Neuronal stem cell (in vitro differentiated cells): ENCODE measurements around the gene SLC8B1.

Experiments used
- DNase-seq: peaks from one replicate; pipeline ENCODE4 v3.0.0-alpha.2; 2013; ENCODE audit warnings: low spot score
- H2AFZ ChIP-seq: one replicate; pipeline ENCODE4 v1.6.1; 2013; ENCODE audit warnings: mild to moderate bottlenecking, low read length, inconsistent platforms
- H2AK5ac ChIP-seq: 2 replicates; pipeline ENCODE4 v1.6.1; 2013; ENCODE audit warnings: low read depth, mild to moderate bottlenecking, inconsistent platforms, low read length, moderate library complexity, mixed read lengths
- H2BK120ac ChIP-seq: 2 replicates; pipeline ENCODE4 v1.6.1; 2013; ENCODE audit warnings: low read depth, mild to moderate bottlenecking, inconsistent platforms, low read length, moderate library complexity, mixed read lengths
- H2BK12ac ChIP-seq: one replicate; pipeline ENCODE4 v1.6.1; 2013; ENCODE audit warnings: low read length, inconsistent platforms
- H2BK15ac ChIP-seq: 2 replicates; pipeline ENCODE4 v1.6.1; 2013; ENCODE audit warnings: mild to moderate bottlenecking, low read length, inconsistent platforms, mixed read lengths
- H2BK5ac ChIP-seq: one replicate; pipeline ENCODE4 v1.6.1; 2013; ENCODE audit warnings: inconsistent platforms, mild to moderate bottlenecking, low read length, moderate library complexity
- H3K14ac ChIP-seq: one replicate; pipeline ENCODE4 v1.6.1; 2013; ENCODE audit warnings: low read length, inconsistent platforms
- H3K18ac ChIP-seq: 2 replicates; pipeline ENCODE4 v1.6.1; 2013; ENCODE audit warnings: low read length, inconsistent platforms
- H3K23ac ChIP-seq: 2 replicates; pipeline ENCODE4 v1.6.1; 2013; ENCODE audit warnings: low read depth, mild to moderate bottlenecking, mixed read lengths, low read length, inconsistent platforms; ENCODE audit not compliant: poor library complexity
- H3K27ac ChIP-seq: replicated peaks from 3 replicates; pipeline ENCODE4 v1.5.1; 2013; ENCODE audit warnings: low read length, inconsistent platforms
- H3K27me3 ChIP-seq, 3 experiments: 2 replicates each; pipeline ENCODE4 v1.6.1; 2013; ENCODE audit warnings: low read length in 3 of 3, mild to moderate bottlenecking in 2 of 3, inconsistent platforms in 1 of 3, low read depth in 1 of 3, mixed read lengths in 1 of 3, moderate library complexity in 1 of 3; ENCODE audit not compliant: control insufficient read depth in 3 of 3, insufficient read depth in 3 of 3
- H3K36me3 ChIP-seq, 2 donors: replicated peaks in 1 of 2; 2 replicates each; pipeline ENCODE4 v1.6.1; 2013; ENCODE audit warnings: low read length in 2 of 2; ENCODE audit not compliant: control insufficient read depth in 2 of 2, insufficient read depth in 2 of 2
- H3K4ac ChIP-seq: 2 replicates; pipeline ENCODE4 v1.6.1; 2013; ENCODE audit warnings: inconsistent platforms, mild to moderate bottlenecking, low read length, moderate library complexity
- H3K4me1 ChIP-seq, 2 donors: 1 replicate in 1 of 2; 2 replicates in 1 of 2; pipeline ENCODE4 v1.6.1; 2013; ENCODE audit warnings: low read length in 2 of 2, low read depth in 1 of 2; ENCODE audit not compliant: control insufficient read depth in 2 of 2, insufficient read depth in 1 of 2
- H3K4me2 ChIP-seq: one replicate; pipeline ENCODE4 v1.6.1; 2013; ENCODE audit warnings: mild to moderate bottlenecking, low read length, inconsistent platforms; ENCODE audit not compliant: insufficient read depth, poor library complexity, severe bottlenecking
- H3K4me3 ChIP-seq, 2 donors: 2 replicates each; pipeline ENCODE4 v1.5.1; 2013; ENCODE audit warnings: low read length in 2 of 2, mild to moderate bottlenecking in 2 of 2, inconsistent platforms in 1 of 2, moderate library complexity in 1 of 2
- H3K79me1 ChIP-seq: one replicate; pipeline ENCODE4 v1.6.1; 2013; ENCODE audit warnings: low read depth, mild to moderate bottlenecking, inconsistent platforms, low read length, moderate library complexity
- H3K9ac ChIP-seq: one replicate; pipeline ENCODE4 v1.6.1; 2013; ENCODE audit warnings: mild to moderate bottlenecking, low read depth, low read length, inconsistent platforms; ENCODE audit not compliant: poor library complexity
- H3K9me3 ChIP-seq, 2 donors: replicated peaks in 1 of 2; 2 replicates each; pipeline versions ENCODE3 to v1.6.1; 2013; ENCODE audit warnings: low read length in 2 of 2, mild to moderate bottlenecking in 2 of 2, inconsistent platforms in 1 of 2, low read depth in 1 of 2, mixed read lengths in 1 of 2, moderate library complexity in 1 of 2; ENCODE audit not compliant: control insufficient read depth in 2 of 2, insufficient read depth in 1 of 2
- H4K8ac ChIP-seq: one replicate; pipeline ENCODE4 v1.6.1; 2013; ENCODE audit warnings: low read depth, mild to moderate bottlenecking, inconsistent platforms, low read length, moderate library complexity
- H4K91ac ChIP-seq: one replicate; pipeline ENCODE4 v1.6.1; 2013; ENCODE audit warnings: low read length, low read depth, mild to moderate bottlenecking, inconsistent platforms; ENCODE audit not compliant: poor library complexity
- WGBS, 2 donors: extraction: QIAGEN DNeasy Blood & Tissue Kit; methylation state at CpG; one replicate each; pipeline ENCODE4 v1.1.7; 2013; ENCODE audit warnings: missing lambda C conversion rate in 2 of 2, mixed read lengths in 1 of 2; ENCODE audit not compliant: insufficient read length in 2 of 2, insufficient replicate concordance in 1 of 2; ENCODE audit errors: extremely low coverage in 2 of 2; 5-methylcytosine and 5-hydroxymethylcytosine counted together

Gene SLC8B1

DNA sequence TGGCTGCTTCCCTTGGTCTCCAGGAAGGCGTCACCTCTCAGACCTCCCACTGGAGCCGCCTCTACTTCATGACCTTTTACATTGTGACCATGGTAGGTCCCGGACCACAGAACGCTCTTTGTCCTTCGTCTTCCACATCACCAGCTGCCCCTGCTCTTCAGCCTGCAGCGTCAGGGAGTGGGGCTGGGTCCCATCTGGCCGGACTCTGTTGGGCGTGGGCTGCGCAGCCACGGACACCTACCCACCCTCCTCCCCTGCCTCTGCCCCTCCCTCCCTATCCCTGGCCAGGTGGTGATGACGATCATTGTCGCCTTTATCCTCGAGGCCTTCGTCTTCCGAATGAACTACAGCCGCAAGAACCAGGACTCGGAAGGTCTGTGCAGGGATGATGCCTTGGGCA lies 43.3 kb downstream of the SLC8B1 start:
- no peaks in the 10 kb centered on the region for H3K79me1 ChIP-seq
- no peak overlapping the region for H2AK5ac ChIP-seq
- H2AFZ ChIP-seq = no peak overlapping the region
- no peak overlapping the region for H3K4ac ChIP-seq
- no peak overlapping the region for H3K27ac ChIP-seq
- no peak overlapping the region for H2BK120ac ChIP-seq
- H2BK5ac ChIP-seq = no peak overlapping the region
- no peak overlapping the region for H3K18ac ChIP-seq
- no CpG with 5 or more reads among the region's 17 CpGs for WGBS, 2 donors
- no peak overlapping the region for H3K9ac ChIP-seq
- no peak overlapping the region for H3K4me2 ChIP-seq
- H3K36me3 ChIP-seq = peaks cover 0 to 2% of the 10 kb centered on the region in 2 donors
- H4K91ac ChIP-seq = no peak overlapping the region
- H3K14ac ChIP-seq = no peak overlapping the region
- H3K27me3 ChIP-seq = no peaks in the 10 kb centered on the region
- H3K4me3 ChIP-seq = no peak overlapping the region
- H2BK12ac ChIP-seq = no peak overlapping the region
- peak overlapping the region; percentile 75 for H3K23ac ChIP-seq
- peaks cover 0 to under 1% of the 10 kb centered on the region in 2 donors for H3K4me1 ChIP-seq
- no peak overlapping the region for H2BK15ac ChIP-seq
- H4K8ac ChIP-seq = no peak overlapping the region
- DNase-seq = no peak
- H3K9me3 ChIP-seq = no peaks in the 10 kb centered on the region

DNA sequence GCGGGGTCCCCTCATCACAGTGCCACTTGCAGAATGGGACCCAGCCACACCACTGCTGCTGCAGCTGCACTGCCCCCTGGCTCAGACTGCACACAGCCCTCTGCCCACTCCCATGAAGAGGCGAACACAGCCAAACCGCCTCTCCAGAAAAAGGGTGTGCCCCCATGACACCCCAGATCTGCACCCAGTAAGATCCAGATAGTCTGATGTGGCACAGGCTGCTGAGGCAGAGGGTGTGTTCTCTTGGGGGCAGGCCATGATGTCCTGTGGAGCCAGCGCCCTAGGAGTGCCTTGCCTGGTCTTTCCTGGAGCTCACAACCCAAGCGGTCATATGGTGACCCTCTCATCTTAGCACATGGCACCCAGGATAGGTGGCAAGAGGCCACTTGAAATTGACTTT lies 44.4 kb downstream of the SLC8B1 start:
- no peaks in the 10 kb centered on the region for H3K9me3 ChIP-seq
- DNase-seq = no peak
- no peak overlapping the region for H4K8ac ChIP-seq
- no peak overlapping the region for H2AK5ac ChIP-seq
- no peak overlapping the region for H3K23ac ChIP-seq
- no CpG with 5 or more reads among the region's 5 CpGs for WGBS, 2 donors
- H3K4me3 ChIP-seq = no peak overlapping the region
- no peak overlapping the region for H4K91ac ChIP-seq
- H2AFZ ChIP-seq = no peak overlapping the region
- H3K27ac ChIP-seq = no peak overlapping the region
- H2BK120ac ChIP-seq = no peak overlapping the region
- no peak overlapping the region for H3K4ac ChIP-seq
- peak overlapping the region; percentile 26 for H2BK5ac ChIP-seq
- H3K79me1 ChIP-seq = peaks cover 1% of the 10 kb centered on the region
- H3K18ac ChIP-seq = no peak overlapping the region
- H3K9ac ChIP-seq = no peak overlapping the region
- no peaks in the 10 kb centered on the region for H3K27me3 ChIP-seq
- H2BK15ac ChIP-seq = no peak overlapping the region
- H2BK12ac ChIP-seq = no peak overlapping the region
- H3K36me3 ChIP-seq = no peaks in the 10 kb centered on the region
- H3K4me1 ChIP-seq = peaks cover 7% of the 10 kb centered on the region in 2 donors
- H3K14ac ChIP-seq = no peak overlapping the region
- no peak overlapping the region for H3K4me2 ChIP-seq

DNA sequence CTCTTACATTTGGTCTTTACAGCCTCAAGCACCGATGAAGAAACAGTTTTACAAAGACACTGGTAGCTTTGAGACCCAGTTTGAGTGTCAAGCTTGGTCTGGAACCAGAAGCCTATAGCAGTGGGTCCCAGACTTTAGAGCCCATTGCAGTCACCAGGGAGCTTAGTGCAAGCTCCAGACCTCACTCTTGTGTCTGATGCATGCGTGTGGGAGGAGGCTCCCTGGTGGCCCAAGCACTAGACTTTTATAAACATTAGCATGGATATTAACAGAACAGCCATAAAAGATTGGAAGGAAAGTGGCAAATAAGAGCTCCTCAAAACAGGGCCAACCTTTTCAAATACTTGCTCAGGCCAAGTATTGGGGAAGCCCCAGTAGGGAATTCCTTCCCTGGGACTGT lies 45.5 kb downstream of the SLC8B1 start:
- Histone ChIP-seq H3K23ac (no peak overlapping the region), H2AK5ac (no peak overlapping the region), H2BK120ac (no peak overlapping the region), H3K27me3 (no peaks in the 10 kb centered on the region), H2BK5ac (no peak overlapping the region), H2BK15ac (no peak overlapping the region), H4K8ac (no peak overlapping the region), H3K36me3 (peaks cover 0 to 1% of the 10 kb centered on the region in 2 donors), H3K14ac (no peak overlapping the region), H3K27ac (no peak overlapping the region), H3K4me3 (no peak overlapping the region), H3K9ac (no peak overlapping the region), H2AFZ (no peak overlapping the region), H3K4me1 (peaks cover 7% of the 10 kb centered on the region in 2 donors), H3K4ac (no peak overlapping the region), H3K4me2 (no peak overlapping the region), H4K91ac (no peak overlapping the region), H2BK12ac (no peak overlapping the region), H3K9me3 (no peaks in the 10 kb centered on the region), H3K79me1 (peaks cover 1% of the 10 kb centered on the region), H3K18ac (no peak overlapping the region)
- WGBS, 2 donors = no CpG with 5 or more reads among the region's 2 CpGs
- no peak for DNase-seq

GRCh38 chr12:113287899-113288282 lies 47.0 kb downstream of the SLC8B1 start:
- no peak overlapping the region for H2AFZ ChIP-seq
- peaks cover 1% of the 10 kb centered on the region for H3K79me1 ChIP-seq
- H3K14ac ChIP-seq = no peak overlapping the region
- no peak overlapping the region for H3K4ac ChIP-seq
- H2BK5ac ChIP-seq = no peak overlapping the region
- H3K9me3 ChIP-seq = no peaks in the 10 kb centered on the region
- H3K4me1 ChIP-seq = peaks cover 7% of the 10 kb centered on the region in 2 donors
- H3K18ac ChIP-seq = no peak overlapping the region
- H3K4me3 ChIP-seq = no peak overlapping the region
- peak overlapping the region; percentile 67 for H3K23ac ChIP-seq
- no peak overlapping the region for H4K8ac ChIP-seq
- no peak overlapping the region for H3K27ac ChIP-seq
- H2BK15ac ChIP-seq = no peak overlapping the region
- DNase-seq = no peak
- H4K91ac ChIP-seq = no peak overlapping the region
- H3K9ac ChIP-seq = peak overlapping the region; percentile 12
- H2AK5ac ChIP-seq = no peak overlapping the region
- no peak overlapping the region for H2BK12ac ChIP-seq
- no peak overlapping the region for H2BK120ac ChIP-seq
- no peaks in the 10 kb centered on the region for H3K27me3 ChIP-seq
- no peak overlapping the region for H3K4me2 ChIP-seq
- no CpG with 5 or more reads among the region's 19 CpGs for WGBS, 2 donors
- H3K36me3 ChIP-seq = peaks cover 0 to 1% of the 10 kb centered on the region in 2 donors
